ENCODE data around the gene MEIS2. TPM values are rescaled to one million over a fixed set of nuclear protein-coding genes. Genes with fewer than 3 reads are reported as not detected.

Gene MEIS2
- total RNA-seq, 6 experiments from 2014 or later = 31.8 to 48.0 (median 42.8) TPM

- Mint-ChIP-seq H3K4me1 (ENCODE audit: low read depth) (peaks cover 25% of the 10 kb centered on the region), H3K27ac (peak overlapping the region; percentile 38; the same call in 1 of the 2 replicates), H3K27me3 (ENCODE audit: insufficient read depth) (no peaks in the 10 kb centered on the region; the same call in 1 of the 2 replicates), H3K9me3 (no peaks in the 10 kb centered on the region), H3K36me3 (ENCODE audit: low read depth) (peaks cover 63% of the 10 kb centered on the region), H3K4me3 (no peak overlapping the region)
- TF ChIP-seq, protein P1, sequence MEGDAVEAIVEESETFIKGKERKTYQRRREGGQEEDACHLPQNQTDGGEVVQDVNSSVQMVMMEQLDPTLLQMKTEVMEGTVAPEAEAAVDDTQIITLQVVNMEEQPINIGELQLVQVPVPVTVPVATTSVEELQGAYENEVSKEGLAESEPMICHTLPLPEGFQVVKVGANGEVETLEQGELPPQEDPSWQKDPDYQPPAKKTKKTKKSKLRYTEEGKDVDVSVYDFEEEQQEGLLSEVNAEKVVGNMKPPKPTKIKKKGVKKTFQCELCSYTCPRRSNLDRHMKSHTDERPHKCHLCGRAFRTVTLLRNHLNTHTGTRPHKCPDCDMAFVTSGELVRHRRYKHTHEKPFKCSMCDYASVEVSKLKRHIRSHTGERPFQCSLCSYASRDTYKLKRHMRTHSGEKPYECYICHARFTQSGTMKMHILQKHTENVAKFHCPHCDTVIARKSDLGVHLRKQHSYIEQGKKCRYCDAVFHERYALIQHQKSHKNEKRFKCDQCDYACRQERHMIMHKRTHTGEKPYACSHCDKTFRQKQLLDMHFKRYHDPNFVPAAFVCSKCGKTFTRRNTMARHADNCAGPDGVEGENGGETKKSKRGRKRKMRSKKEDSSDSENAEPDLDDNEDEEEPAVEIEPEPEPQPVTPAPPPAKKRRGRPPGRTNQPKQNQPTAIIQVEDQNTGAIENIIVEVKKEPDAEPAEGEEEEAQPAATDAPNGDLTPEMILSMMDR (IDR thresholded peaks at IDR 0.05) = no peak
- DNase-seq = no peak
Observed at GRCh38 chr15:37058316-37058985, 41.9 kb downstream of the MEIS2 start.

- peaks cover 25% of the 10 kb centered on the region for H3K4me1 Mint-ChIP-seq (ENCODE audit: low read depth)
- no peak overlapping the region for H3K4me3 Mint-ChIP-seq
- H3K9me3 Mint-ChIP-seq = no peaks in the 10 kb centered on the region
- TF ChIP-seq, protein P1 (IDR thresholded peaks at IDR 0.05) = no peak
- no peaks in the 10 kb centered on the region; the same call in 1 of the 2 replicates for H3K27me3 Mint-ChIP-seq (ENCODE audit: insufficient read depth)
- H3K36me3 Mint-ChIP-seq (ENCODE audit: low read depth) = peaks cover 63% of the 10 kb centered on the region
- no peak for DNase-seq
- H3K27ac Mint-ChIP-seq = no peak overlapping the region
Observed at GRCh38 chr15:37057831-37058230, 42.5 kb downstream of the MEIS2 start.

DNA sequence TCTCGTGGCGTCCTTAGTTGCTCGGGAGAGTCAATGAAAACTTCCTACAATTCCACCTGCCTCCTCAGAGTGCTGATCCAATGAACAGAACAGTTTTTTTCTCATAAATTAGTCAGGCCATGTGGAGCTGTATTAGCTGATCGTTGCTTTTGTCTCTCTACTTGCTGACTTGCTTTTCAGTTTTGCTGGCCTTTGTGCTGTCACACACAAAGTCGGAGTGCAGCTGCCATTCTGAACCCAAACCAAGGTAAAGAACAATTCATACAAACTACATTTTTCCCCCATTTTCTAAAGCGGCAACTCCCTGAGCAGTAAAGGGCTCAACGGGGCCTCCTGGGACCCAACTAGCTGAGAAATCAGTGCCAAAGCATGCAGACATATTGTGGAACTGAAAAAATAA lies 43.1 kb downstream of the MEIS2 start:
- Mint-ChIP-seq H3K36me3 (ENCODE audit: low read depth) (peaks cover 61% of the 10 kb centered on the region), H3K4me1 (ENCODE audit: low read depth) (peaks cover 25% of the 10 kb centered on the region), H3K27me3 (ENCODE audit: insufficient read depth) (no peaks in the 10 kb centered on the region; the same call in 1 of the 2 replicates), H3K4me3 (no peak overlapping the region), H3K9me3 (no peaks in the 10 kb centered on the region), H3K27ac (no peak overlapping the region)
- DNase-seq = no peak
- TF ChIP-seq, protein P1 (IDR thresholded peaks at IDR 0.05) = no peak

GRCh38 chr15:37056177-37057121 lies 43.9 kb downstream of the MEIS2 start:
- Mint-ChIP-seq H3K27me3 (ENCODE audit: insufficient read depth) (no peaks in the 10 kb centered on the region; the same call in 1 of the 2 replicates), H3K27ac (no peak overlapping the region), H3K36me3 (ENCODE audit: low read depth) (peaks cover 60% of the 10 kb centered on the region), H3K4me1 (ENCODE audit: low read depth) (peaks cover 25% of the 10 kb centered on the region), H3K9me3 (no peaks in the 10 kb centered on the region), H3K4me3 (no peak overlapping the region)
- TF ChIP-seq, protein P1 (IDR thresholded peaks at IDR 0.05) = no peak
- no peak for DNase-seq

DNA sequence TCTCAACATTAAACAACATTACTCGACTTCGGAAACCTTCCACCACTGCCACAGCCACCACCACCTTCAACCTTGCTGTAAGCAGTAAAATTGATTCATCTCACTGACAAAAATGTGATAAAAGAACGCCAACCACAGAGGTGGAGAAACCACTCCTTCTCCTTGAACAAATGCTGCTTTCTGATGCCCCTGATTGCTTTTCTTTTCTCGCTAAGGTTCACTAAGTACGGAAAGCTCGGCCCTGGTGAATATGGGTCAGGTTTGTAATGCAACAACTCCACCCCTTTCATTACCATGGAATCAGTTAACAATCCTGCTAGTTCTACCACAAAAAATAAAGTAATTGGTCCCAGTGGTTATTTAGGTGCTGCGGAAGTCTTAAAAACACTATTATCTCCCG lies 44.9 kb downstream of the MEIS2 start:
- Mint-ChIP-seq H3K4me1 (ENCODE audit: low read depth) (peaks cover 25% of the 10 kb centered on the region), H3K9me3 (no peaks in the 10 kb centered on the region), H3K27me3 (ENCODE audit: insufficient read depth) (no peaks in the 10 kb centered on the region; the same call in 1 of the 2 replicates), H3K36me3 (ENCODE audit: low read depth) (peaks cover 60% of the 10 kb centered on the region), H3K4me3 (no peak overlapping the region), H3K27ac (no peak overlapping the region; the same call in 1 of the 2 replicates)
- DNase-seq = no peak
- TF ChIP-seq, protein P1 (IDR thresholded peaks at IDR 0.05) = no peak

Data from HFFc6 (cell line).